GM18867 (cell line): Measurements from ENCODE around the gene CRYBG1.
"Not testable (repeated sequence)": the region's sequence is repeated elsewhere in the genome, so short reads cannot be mapped to it uniquely, and the experiment has no call there.

Source experiments
- ATAC-seq: cut with Tn5 transposase; IDR thresholded peaks from one replicate; pipeline ENCODE4 v1.9.1; 2021; ENCODE audit warnings: mild to moderate bottlenecking, moderate library complexity; ENCODE audit not compliant: unreplicated experiment

CRYBG1 gene

GRCh38 chr6:106540907-106541306, 180.4 kb downstream of the CRYBG1 start:
- ATAC-seq, result no peak

- ATAC-seq, result no peak
Measured at GRCh38 chr6:106546261-106546690, 185.8 kb downstream of the CRYBG1 start.

- no peak for ATAC-seq
Measured at GRCh38 chr6:106546691-106547414, 186.3 kb downstream of the CRYBG1 start.

- no peak for ATAC-seq
Measured at GRCh38 chr6:106547601-106548453, 187.3 kb downstream of the CRYBG1 start.

- ATAC-seq, result not testable (repeated sequence)
Measured at GRCh38 chr6:106548926-106549455, 188.5 kb downstream of the CRYBG1 start.

- no peak for ATAC-seq
Measured at GRCh38 chr6:106549521-106549920, 189.0 kb downstream of the CRYBG1 start.

- no peak for ATAC-seq
Measured at GRCh38 chr6:106551155-106551554, 190.6 kb downstream of the CRYBG1 start.

- ATAC-seq, result no peak
Measured at GRCh38 chr6:106553440-106553839, 192.9 kb downstream of the CRYBG1 start.

- no peak for ATAC-seq
Measured at GRCh38 chr6:106555767-106556166, 195.2 kb downstream of the CRYBG1 start.

- no peak for ATAC-seq
Measured at GRCh38 chr6:106556368-106556960, 195.9 kb downstream of the CRYBG1 start.

GRCh38 chr6:106557837-106558236, 197.3 kb downstream of the CRYBG1 start:
- ATAC-seq, result no peak

GRCh38 chr6:106558364-106558763, 197.8 kb downstream of the CRYBG1 start:
- ATAC-seq, result no peak

GRCh38 chr6:106559659-106560058, 199.1 kb downstream of the CRYBG1 start:
- not testable (repeated sequence) for ATAC-seq

- no peak for ATAC-seq
Measured at GRCh38 chr6:106560996-106561685, 200.6 kb downstream of the CRYBG1 start.

- no peak for ATAC-seq
Measured at GRCh38 chr6:106561686-106562405, 201.3 kb downstream of the CRYBG1 start.

GRCh38 chr6:106563614-106564013, 203.1 kb downstream of the CRYBG1 start:
- no peak for ATAC-seq

- ATAC-seq, result no peak
Measured at GRCh38 chr6:106564476-106564875, 204.0 kb downstream of the CRYBG1 start.

GRCh38 chr6:106568530-106568929, 208.0 kb downstream of the CRYBG1 start:
- no peak for ATAC-seq

GRCh38 chr6:106569428-106569827, 208.9 kb downstream of the CRYBG1 start:
- no peak for ATAC-seq

- ATAC-seq, result no peak
Measured at GRCh38 chr6:106572436-106572835, 211.9 kb downstream of the CRYBG1 start.
